CD4-positive, alpha-beta memory T cell (primary cell): ENCODE data around the gene CNST. TPM values are rescaled to one million over a fixed set of nuclear protein-coding genes. Genes with fewer than 3 reads are reported as not detected.
A peak's percentile ranks its signal among the peaks of the same experiment; 100 is the strongest.
"Not testable (repeated sequence)": the region's sequence is repeated elsewhere in the genome, so short reads cannot be mapped to it uniquely, and the experiment has no call there.

Experiments
- CTCF ChIA-PET: fragments of 350-600 bp; sonication (Branson Sonifier 250); formaldehyde crosslinking; loops from one replicate; lab custom pipeline; 2021; ENCODE audit warnings: inconsistent platforms; ENCODE audit not compliant: partially characterized antibody; lab: Charles Lee
- POLR2A ChIA-PET: fragments of 350-600 bp; sonication (Branson Sonifier 250); formaldehyde crosslinking; loops from one replicate; lab custom pipeline; 2021; ENCODE audit not compliant: partially characterized antibody; lab: Charles Lee
- DNase-seq, 5 donors: peaks; one replicate each; pipeline versions ENCODE4 v3.0.0 to v3.0.0-alpha.2; 2020 to 2022; ENCODE audit warnings: mixed read lengths in 1 of 5
- H3K27ac ChIP-seq: one replicate; pipeline ENCODE4 v1.7.0; 2013; ENCODE audit warnings: low read depth, low read length
- H3K27me3 ChIP-seq: 2 replicates; pipeline ENCODE4 v1.7.0; 2013; ENCODE audit warnings: mild to moderate bottlenecking, low read length, moderate library complexity; ENCODE audit not compliant: insufficient read depth
- H3K36me3 ChIP-seq: 2 replicates; pipeline ENCODE4 v1.7.0; 2013; ENCODE audit warnings: mild to moderate bottlenecking, low read length, moderate library complexity; ENCODE audit not compliant: insufficient read depth
- H3K4me1 ChIP-seq: 2 replicates; pipeline ENCODE4 v1.7.0; 2013; ENCODE audit warnings: mild to moderate bottlenecking, low read length, moderate library complexity; ENCODE audit not compliant: insufficient read depth
- H3K4me3 ChIP-seq, 2 donors: one replicate each; pipeline ENCODE4 v1.7.0; 2013; ENCODE audit warnings: low read length in 2 of 2, mild to moderate bottlenecking in 1 of 2
- H3K9me3 ChIP-seq, 2 donors: one replicate each; pipeline ENCODE4 v1.7.0; 2013; ENCODE audit warnings: low read length in 2 of 2, control low read depth in 1 of 2; ENCODE audit not compliant: control insufficient read depth in 1 of 2
- H3K27ac Mint-ChIP-seq, 7 donors: one replicate each; pipeline ENCODE4 v1.8.0; 2020 to 2021; ENCODE audit warnings: mixed read lengths in 7 of 7, mild to moderate bottlenecking in 6 of 7, inconsistent platforms in 3 of 7, moderate library complexity in 3 of 7
- H3K27me3 Mint-ChIP-seq, 2 donors: one replicate each; pipeline ENCODE4 v1.8.0; 2020 to 2021; ENCODE audit warnings: mixed read lengths in 2 of 2
- H3K36me3 Mint-ChIP-seq, 2 donors: one replicate each; pipeline ENCODE4 v1.8.0; 2020 to 2021; ENCODE audit warnings: mixed read lengths in 2 of 2, inconsistent platforms in 1 of 2, mild to moderate bottlenecking in 1 of 2
- H3K4me1 Mint-ChIP-seq, 4 donors: one replicate each; pipeline ENCODE4 v1.8.0; 2020 to 2021; ENCODE audit warnings: mixed read lengths in 4 of 4, mild to moderate bottlenecking in 1 of 4
- H3K4me3 Mint-ChIP-seq, 8 donors: one replicate each; pipeline ENCODE4 v1.8.0; 2020 to 2021; ENCODE audit warnings: mixed read lengths in 8 of 8, mild to moderate bottlenecking in 7 of 8, moderate library complexity in 6 of 8, inconsistent platforms in 3 of 8
- H3K9me3 Mint-ChIP-seq, 8 donors: one replicate each; pipeline ENCODE4 v1.8.0; 2020 to 2021; ENCODE audit warnings: mixed read lengths in 8 of 8, mild to moderate bottlenecking in 5 of 8, inconsistent platforms in 3 of 8, moderate library complexity in 1 of 8
- intact Hi-C: fragments of 100-400 bp; cut with micrococcal nuclease; formaldehyde crosslinking; loops from one replicate; pipeline ENCODE4 v1.15.1; 2023
- polyA plus RNA-seq, 2 donors: library from polyadenylated mRNA; unstranded; fragments of 300-500 nt; fragmentation: Illumina TruSeq; gene quantifications; one replicate each; pipeline ENCODE4 v1.2.3, GENCODE V29; 2021
- total RNA-seq, 2 experiments: library from RNA; stranded (reverse); gene quantifications; one replicate each; pipeline ENCODE4 v1.2.3, GENCODE V29; 2021

CNST gene
- total and polyA plus RNA-seq, 4 experiments from 2014 or later = 36.2 to 103 (median 78.1) TPM

GRCh38 chr1:246558041-246558440, 8.2 kb upstream of the CNST start:
- H3K4me1 ChIP-seq = no peaks in the 10 kb centered on the region
- Mint-ChIP-seq H3K4me3 (no peak overlapping the region), H3K9me3 (no peaks in the 10 kb centered on the region), H3K27ac (no peak overlapping the region), H3K27me3 (no peaks in the 10 kb centered on the region), H3K4me1 (peaks cover 0 to 17% (median 9%) of the 10 kb centered on the region in 4 donors), H3K36me3 (peaks cover 48 to 53% of the 10 kb centered on the region in 2 donors)
- intact Hi-C loops = no loop called here
- DNase-seq = no peak
- CTCF ChIA-PET = no interaction called here
- H3K4me3 ChIP-seq = no peak overlapping the region
- POLR2A ChIA-PET = no interaction called here
- H3K27ac ChIP-seq = no peak overlapping the region
- H3K27me3 ChIP-seq = no peaks in the 10 kb centered on the region
- H3K36me3 ChIP-seq = peaks cover 26% of the 10 kb centered on the region
- no peaks in the 10 kb centered on the region for H3K9me3 ChIP-seq

- no peak overlapping the region for H3K4me3 ChIP-seq
- no peak overlapping the region for H3K4me3 Mint-ChIP-seq
- H3K27ac ChIP-seq = no peak overlapping the region
- intact Hi-C loops = no loop called here
- peaks cover 39 to 45% of the 10 kb centered on the region in 2 donors for H3K36me3 Mint-ChIP-seq
- peaks cover 8% of the 10 kb centered on the region for H3K4me1 ChIP-seq
- DNase-seq = no peak
- CTCF ChIA-PET = no interaction called here
- no peaks in the 10 kb centered on the region for H3K27me3 Mint-ChIP-seq
- H3K9me3 ChIP-seq = no peaks in the 10 kb centered on the region
- POLR2A ChIA-PET = no interaction called here
- no peaks in the 10 kb centered on the region for H3K9me3 Mint-ChIP-seq
- peak overlapping the region in 4 of 7 donors; percentile 5 to 77 (median 18) for H3K27ac Mint-ChIP-seq
- no peaks in the 10 kb centered on the region for H3K27me3 ChIP-seq
- H3K4me1 Mint-ChIP-seq = peaks cover 7 to 21% (median 15%) of the 10 kb centered on the region in 4 donors
- H3K36me3 ChIP-seq = peaks cover 26% of the 10 kb centered on the region
These were observed 6.9 kb upstream of the CNST start for GRCh38 chr1:246559310-246559709.

DNA sequence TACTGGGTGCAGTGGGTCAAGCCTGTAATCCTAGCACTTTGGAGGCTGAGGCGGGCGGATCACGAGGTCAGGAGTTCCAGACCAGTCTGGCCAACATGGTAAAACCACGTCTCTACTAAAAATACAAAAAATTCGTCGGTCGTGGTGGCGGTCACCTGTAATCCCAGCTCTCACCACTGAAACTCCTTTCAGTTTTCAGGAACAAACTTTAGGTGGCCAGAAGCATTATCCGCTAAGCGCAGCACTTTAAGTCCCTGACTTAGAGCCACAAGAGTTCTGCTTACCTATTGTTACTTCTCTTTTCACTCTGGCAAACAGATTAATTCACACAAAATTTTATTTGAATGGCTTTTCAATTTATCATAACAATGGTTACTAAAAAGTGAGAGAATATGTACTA, 5.4 kb upstream of the CNST start:
- Mint-ChIP-seq H3K4me1 (peaks cover 18 to 34% (median 22%) of the 10 kb centered on the region in 4 donors), H3K36me3 (peaks cover 29 to 43% of the 10 kb centered on the region in 2 donors)
- intact Hi-C loops, H3K4me3 Mint-ChIP-seq, POLR2A ChIA-PET, H3K27me3 ChIP-seq, DNase-seq, H3K9me3 Mint-ChIP-seq, H3K27ac Mint-ChIP-seq, CTCF ChIA-PET, H3K27ac ChIP-seq, H3K4me3 ChIP-seq, H3K27me3 Mint-ChIP-seq, H3K9me3 ChIP-seq: not testable (repeated sequence)
- peaks cover 18% of the 10 kb centered on the region for H3K4me1 ChIP-seq
- peaks cover 20% of the 10 kb centered on the region for H3K36me3 ChIP-seq

- DNase-seq = no peak
- CTCF ChIA-PET = interaction anchor here (1.0 to 2.2 kb wide), 2 partner anchors 49 to 66 kb away, joined by 3 to 5 read pairs; no protein-coding TSS in a partner anchor
- Histone ChIP-seq H3K4me1 (peaks cover 49% of the 10 kb centered on the region), H3K36me3 (peaks cover 3% of the 10 kb centered on the region), H3K27me3 (no peaks in the 10 kb centered on the region), H3K4me3 (peak overlapping the region; percentile 84 to 99), H3K9me3 (no peaks in the 10 kb centered on the region), H3K27ac (peak overlapping the region; percentile 92)
- H3K9me3 Mint-ChIP-seq = peaks cover 0 to 2% (median 0%) of the 10 kb centered on the region in 8 donors
- peak overlapping the region; percentile 89 to 99 (median 94) for H3K27ac Mint-ChIP-seq
- no peaks in the 10 kb centered on the region for H3K27me3 Mint-ChIP-seq
- intact Hi-C loops = loop anchor here (5.0 kb wide), 2 partner anchors 77 to 1703 kb away; partner anchors contain the start of gene HNRNPU
- peak overlapping the region; percentile 97 to 99 (median 98) for H3K4me3 Mint-ChIP-seq
- H3K4me1 Mint-ChIP-seq = peaks cover 29 to 56% (median 41%) of the 10 kb centered on the region in 4 donors
- POLR2A ChIA-PET = interaction anchor here (0.6 to 3.2 kb wide), 11 partner anchors 12 to 1701 kb away, joined by 3 to 19 read pairs (median 3); partner anchors contain the start of genes HNRNPU and SMYD3
- H3K36me3 Mint-ChIP-seq = peaks cover 7 to 44% of the 10 kb centered on the region in 2 donors
These were observed 1.2 kb upstream of the CNST start for GRCh38 chr1:246564839-246565750.

DNA sequence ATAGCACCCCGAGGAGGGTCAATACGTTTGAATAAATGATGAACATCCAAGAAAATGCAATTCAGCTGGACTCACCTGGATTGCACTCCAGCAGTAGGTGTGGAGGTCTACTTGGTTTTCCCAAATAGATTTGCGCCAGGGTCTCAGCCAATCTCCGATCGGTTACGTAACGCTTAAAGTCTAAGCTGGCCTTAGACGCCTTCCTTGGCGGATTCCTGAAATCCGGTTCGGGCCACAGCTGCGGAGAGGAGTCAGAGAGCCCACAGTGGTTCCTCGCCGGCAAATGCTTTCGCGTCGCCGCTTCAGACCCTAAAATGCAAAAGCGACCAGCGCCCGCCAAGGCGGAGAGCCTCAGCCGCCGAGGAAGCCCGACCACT, 517 bp upstream of the CNST start:
- intact Hi-C loops = loop anchor here (1.0 to 5.0 kb wide), 7 partner anchors 36 to 1703 kb away; partner anchors contain the start of genes HNRNPU and SMYD3
- Mint-ChIP-seq H3K27ac (peak overlapping the region; percentile 89 to 99 (median 94)), H3K9me3 (peaks cover 0 to 2% (median 0%) of the 10 kb centered on the region in 8 donors), H3K27me3 (no peaks in the 10 kb centered on the region), H3K36me3 (peaks cover 3 to 37% of the 10 kb centered on the region in 2 donors), H3K4me3 (peak overlapping the region; percentile 97 to 99 (median 98)), H3K4me1 (peaks cover 28 to 62% (median 45%) of the 10 kb centered on the region in 4 donors)
- DNase-seq = peak in 1 of 5 donors; percentile 18
- H3K27ac ChIP-seq = peak overlapping the region; percentile 92
- H3K27me3 ChIP-seq = no peaks in the 10 kb centered on the region
- H3K4me1 ChIP-seq = peaks cover 55% of the 10 kb centered on the region
- H3K9me3 ChIP-seq = no peaks in the 10 kb centered on the region
- ChIA-PET CTCF (interaction anchor here (2.2 kb wide), 1 partner anchor 67 kb away, joined by 5 read pairs; no protein-coding TSS in a partner anchor), POLR2A (interaction anchor here (0.6 to 3.2 kb wide), 12 partner anchors 11 to 1702 kb away, joined by 3 to 19 read pairs (median 3); partner anchors contain the start of genes AHCTF1, HNRNPU and SMYD3)
- peak overlapping the region; percentile 84 to 99 for H3K4me3 ChIP-seq
- H3K36me3 ChIP-seq = peaks cover 3% of the 10 kb centered on the region

DNA sequence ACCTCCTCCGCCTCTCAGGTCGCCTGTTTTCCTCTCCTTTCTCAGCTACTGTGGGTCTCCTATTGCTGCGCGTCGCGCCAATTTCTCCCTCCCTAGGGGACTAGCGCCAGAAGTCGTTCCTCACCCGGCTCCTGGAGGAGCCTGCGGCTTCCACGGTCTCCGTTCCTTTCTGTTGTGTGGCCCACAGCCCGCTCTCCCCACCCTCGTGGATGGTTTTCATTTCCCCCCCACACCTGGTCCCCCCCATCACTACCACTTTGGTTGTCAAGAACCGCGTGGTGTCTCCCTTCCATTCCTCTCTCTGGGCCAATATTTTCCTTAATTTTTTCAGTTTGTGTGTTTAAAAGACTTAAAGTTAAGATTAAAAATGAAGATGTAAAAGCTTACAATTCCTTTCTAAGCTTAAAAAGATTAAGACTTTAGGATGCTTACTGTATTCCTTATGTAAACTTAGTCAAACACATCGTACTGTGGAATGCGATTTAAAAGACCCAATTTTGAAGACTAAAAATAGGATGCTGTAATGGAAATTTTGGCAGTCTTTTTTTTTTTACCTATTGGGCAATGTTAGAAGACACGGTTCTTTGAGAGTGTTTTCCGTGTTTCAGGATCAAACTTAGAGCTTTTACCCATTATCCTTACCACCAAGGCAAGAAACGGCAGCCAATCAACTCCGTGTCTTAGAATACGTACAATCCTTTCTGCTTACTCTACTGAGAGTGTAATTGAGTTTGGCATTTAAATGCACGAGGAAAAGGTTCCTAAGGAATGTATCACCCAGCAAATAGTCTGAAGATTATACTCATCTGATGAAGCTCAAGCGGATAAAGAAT, 773 bp downstream of the CNST start:
- H3K9me3 Mint-ChIP-seq = peaks cover 0 to 2% (median 0%) of the 10 kb centered on the region in 8 donors

More for the DNA sequence above, 773 bp downstream of the CNST start:
- DNase-seq = no peak
- no peaks in the 10 kb centered on the region for H3K9me3 ChIP-seq
- peaks cover 3% of the 10 kb centered on the region for H3K36me3 ChIP-seq
- H3K4me3 ChIP-seq = peak overlapping the region; percentile 84 to 99
- CTCF ChIA-PET = interaction anchor here (1.1 to 2.2 kb wide), 3 partner anchors 29 to 68 kb away, joined by 3 to 5 read pairs (median 4); no protein-coding TSS in a partner anchor
- peak overlapping the region; percentile 89 to 99 (median 97) for H3K27ac Mint-ChIP-seq
- peak overlapping the region; percentile 97 to 99 (median 98) for H3K4me3 Mint-ChIP-seq
- no peaks in the 10 kb centered on the region for H3K27me3 Mint-ChIP-seq
- POLR2A ChIA-PET = interaction anchor here (1.0 to 3.2 kb wide), 7 partner anchors 10 to 77 kb away, joined by 3 to 19 read pairs (median 5); partner anchors contain the start of gene SMYD3
- intact Hi-C loops = loop anchor here (1.0 to 5.0 kb wide), 7 partner anchors 34 to 1705 kb away; partner anchors contain the start of genes HNRNPU and SMYD3
- H3K27ac ChIP-seq = peak overlapping the region; percentile 92
- H3K27me3 ChIP-seq = no peaks in the 10 kb centered on the region
- H3K36me3 Mint-ChIP-seq = peaks cover 7 to 36% of the 10 kb centered on the region in 2 donors
- peaks cover 68% of the 10 kb centered on the region for H3K4me1 ChIP-seq
- H3K4me1 Mint-ChIP-seq = peaks cover 31 to 74% (median 49%) of the 10 kb centered on the region in 4 donors
